Activated CD4-positive, CD25-positive, alpha-beta regulatory T cell treated with anti-CD3 and anti-CD28 coated beads, Interleukin-2, amount 50 U/mL, for 24 hours (primary cell): ENCODE measurements around the gene FOXP3.
"Not testable (repeated sequence)": the region's sequence is repeated elsewhere in the genome, so short reads cannot be mapped to it uniquely, and the experiment has no call there.

ENCODE experiments used
- ATAC-seq, 2 donors: fragments of 150-1000 bp; cut with Tn5 transposase; one replicate each; pipeline ENCODE4 v1.10.0; 2021; ENCODE audit warnings: mild to moderate bottlenecking in 1 of 2, moderate library complexity in 1 of 2

Gene FOXP3, protein sequence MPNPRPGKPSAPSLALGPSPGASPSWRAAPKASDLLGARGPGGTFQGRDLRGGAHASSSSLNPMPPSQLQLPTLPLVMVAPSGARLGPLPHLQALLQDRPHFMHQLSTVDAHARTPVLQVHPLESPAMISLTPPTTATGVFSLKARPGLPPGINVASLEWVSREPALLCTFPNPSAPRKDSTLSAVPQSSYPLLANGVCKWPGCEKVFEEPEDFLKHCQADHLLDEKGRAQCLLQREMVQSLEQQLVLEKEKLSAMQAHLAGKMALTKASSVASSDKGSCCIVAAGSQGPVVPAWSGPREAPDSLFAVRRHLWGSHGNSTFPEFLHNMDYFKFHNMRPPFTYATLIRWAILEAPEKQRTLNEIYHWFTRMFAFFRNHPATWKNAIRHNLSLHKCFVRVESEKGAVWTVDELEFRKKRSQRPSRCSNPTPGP

DNA sequence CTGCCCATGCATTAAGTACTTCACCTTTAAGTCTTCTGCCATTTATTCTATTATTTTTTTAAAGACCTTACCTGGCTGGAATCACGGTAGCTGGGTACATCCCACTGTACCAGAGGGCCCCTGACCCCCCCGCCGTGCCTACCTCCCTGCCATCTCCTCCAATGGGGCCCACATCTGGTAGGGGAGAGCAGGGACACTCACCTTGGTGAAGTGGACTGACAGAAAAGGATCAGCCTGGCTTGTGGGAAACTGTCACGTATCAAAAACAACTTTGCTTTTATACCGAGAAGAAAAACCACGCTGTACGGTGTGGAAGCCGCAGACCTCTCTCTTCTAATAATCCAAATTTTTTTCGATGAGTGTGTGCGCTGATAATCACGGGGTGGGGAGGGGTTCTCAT lies at the start of gene FOXP3:
Gene FOXP3 (minus strand): TSS at position 251 of the 400 bp plus-strand sequence. CDS start 6,205 bp downstream, outside the sequence.
- peak; percentile 5 to 18 for ATAC-seq

DNA sequence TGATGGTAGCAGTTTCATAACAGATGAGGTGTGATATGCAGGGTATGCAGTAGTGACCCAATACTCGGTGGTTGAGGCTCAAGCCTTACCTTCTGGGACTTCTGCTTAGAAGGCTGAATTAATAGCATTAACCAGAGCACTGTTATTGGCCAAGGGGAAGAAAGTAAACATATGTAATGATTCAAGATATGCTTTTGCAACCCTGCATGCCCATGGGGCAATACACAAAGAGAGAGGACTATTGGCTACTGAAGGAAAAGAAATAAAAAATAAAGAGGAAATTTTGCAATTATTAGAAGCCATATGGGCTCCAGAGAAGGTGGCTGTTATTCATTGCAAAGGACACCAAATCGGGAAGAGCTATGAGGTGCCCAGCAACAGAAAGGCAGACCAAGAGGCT lies 47.7 kb upstream of the FOXP3 start:
- no peak for ATAC-seq

GRCh38 chrX:49310371-49310770 lies 45.9 kb upstream of the FOXP3 start:
- no peak for ATAC-seq

DNA sequence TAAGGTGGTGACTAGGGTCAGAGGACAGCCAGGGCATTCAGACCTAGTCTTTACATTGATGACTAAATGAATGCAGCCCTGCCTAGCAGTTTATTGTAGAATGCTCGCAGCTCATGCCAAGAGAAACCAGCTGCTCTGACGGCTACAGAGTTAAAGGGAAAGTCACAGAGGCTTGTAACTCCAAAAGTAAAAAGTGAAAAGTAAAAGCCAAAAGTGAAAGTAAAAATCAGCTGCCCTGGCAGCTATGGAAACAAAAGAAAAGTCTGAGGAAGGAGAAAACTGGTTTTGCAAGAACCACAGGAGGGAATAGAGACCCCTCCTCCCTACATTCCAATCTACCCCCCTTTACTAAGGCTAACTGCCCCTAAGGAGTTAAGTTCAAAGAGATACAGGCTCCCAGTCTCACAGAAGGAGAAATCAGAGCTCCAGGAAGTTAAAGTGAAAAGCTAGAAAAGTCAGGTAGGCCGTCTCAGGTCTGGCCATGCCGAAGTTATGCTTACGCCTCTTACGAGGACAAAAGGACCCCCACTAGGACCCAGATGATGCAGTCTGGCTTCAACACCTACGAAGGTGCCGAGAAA lies 45.0 kb upstream of the FOXP3 start:
- peak; percentile 43 to 60 for ATAC-seq

DNA sequence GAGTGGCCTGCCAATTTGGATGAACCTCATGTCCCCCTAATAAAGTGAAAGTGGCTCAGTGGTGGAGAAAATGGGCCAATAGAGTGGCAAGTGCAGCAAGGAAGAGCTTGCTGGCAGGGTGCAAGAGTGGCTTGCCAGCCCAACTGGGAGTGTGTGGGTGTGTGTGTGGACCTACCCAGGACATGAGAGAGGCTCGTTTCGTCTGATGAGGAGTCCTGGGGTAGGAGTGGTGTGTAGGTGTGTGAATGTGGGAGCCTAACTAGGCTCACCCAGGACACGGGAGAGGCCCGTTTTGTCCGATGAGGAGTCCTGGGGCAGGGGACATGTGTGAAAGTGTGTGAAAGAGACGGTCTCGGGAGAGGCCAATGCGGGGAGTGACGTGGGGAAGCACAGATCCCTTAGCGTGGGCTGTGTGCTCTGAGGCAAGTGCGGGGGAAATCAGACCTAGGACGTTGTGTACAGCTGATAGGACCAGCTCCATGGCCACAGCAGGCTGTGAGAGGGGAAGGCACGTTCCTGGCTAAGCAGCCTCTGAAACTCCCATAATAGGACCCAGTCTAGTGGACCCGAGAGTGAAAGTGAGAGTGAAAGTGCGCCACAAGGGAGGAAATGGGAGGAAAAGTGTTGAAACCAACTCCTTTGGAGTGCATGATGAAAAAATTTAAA lies 44.2 kb upstream of the FOXP3 start:
- ATAC-seq: no peak

DNA sequence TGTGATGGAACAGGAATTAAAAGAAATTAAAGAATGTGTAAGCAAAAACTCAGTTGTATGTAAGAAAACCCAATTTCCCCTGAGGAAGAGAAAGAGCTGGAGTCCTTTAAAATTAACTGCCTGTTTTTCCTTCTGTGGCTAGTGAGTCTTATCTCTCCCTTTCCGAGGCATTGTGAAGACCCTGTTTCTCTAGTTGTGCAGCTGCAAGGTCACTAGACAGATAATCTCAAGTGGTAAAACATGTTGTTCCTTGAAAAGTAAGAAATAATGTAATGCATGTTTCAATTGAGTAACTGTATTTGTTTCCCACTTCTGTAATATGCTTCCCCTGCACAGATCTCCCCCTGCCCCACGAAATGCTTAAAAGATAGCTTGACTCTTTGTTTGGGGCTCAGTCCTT lies 43.3 kb upstream of the FOXP3 start:
- ATAC-seq: not testable (repeated sequence)

GRCh38 chrX:49303346-49303745 lies 38.8 kb upstream of the FOXP3 start, which contains the start of gene GAGE10:
GAGE10 (plus strand) TSS chrX:49303646; CDS start chrX:49304860, 1,214 bp downstream.
- ATAC-seq: no peak

DNA sequence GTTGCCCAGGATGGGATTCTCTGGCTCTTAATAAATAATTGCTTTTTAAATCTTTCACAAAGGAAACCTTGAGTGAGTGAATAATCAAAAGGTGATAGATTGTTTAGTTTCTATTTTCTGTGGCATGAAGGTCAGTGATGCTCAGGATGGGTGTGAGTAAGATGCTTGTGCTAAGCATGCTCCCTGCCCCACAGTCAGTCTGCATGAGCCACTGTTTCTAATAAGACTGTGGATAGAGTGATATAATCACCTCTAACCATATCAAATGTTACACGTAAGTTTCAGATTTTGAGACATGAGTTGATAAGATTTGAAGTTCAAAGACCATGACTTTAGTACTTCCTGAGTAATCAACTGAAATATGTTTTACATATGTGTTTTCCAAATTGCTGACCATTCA lies 36.2 kb upstream of the FOXP3 start:
- ATAC-seq: peak; percentile 55 to 72

DNA sequence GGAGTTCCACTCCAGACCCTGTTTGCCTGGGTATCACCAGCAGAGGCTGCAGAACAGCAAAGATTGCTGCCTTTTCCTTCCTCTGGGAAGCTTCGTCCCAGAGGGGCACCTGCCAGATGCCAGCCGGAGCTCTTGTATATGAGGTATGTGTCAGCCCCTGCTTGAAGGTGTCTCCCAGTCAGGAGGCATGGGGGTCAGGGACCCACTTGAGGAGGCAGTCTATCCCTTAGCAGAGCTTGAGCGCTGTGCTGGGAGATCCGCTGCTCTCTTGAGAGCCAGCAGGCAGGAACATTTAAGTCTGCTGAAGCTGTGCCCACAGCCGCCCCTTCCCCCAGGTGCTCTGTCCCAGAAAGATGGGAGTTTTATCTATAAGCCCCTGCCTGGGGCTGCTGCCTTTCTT lies 34.8 kb upstream of the FOXP3 start:
- ATAC-seq: not testable (repeated sequence)

DNA sequence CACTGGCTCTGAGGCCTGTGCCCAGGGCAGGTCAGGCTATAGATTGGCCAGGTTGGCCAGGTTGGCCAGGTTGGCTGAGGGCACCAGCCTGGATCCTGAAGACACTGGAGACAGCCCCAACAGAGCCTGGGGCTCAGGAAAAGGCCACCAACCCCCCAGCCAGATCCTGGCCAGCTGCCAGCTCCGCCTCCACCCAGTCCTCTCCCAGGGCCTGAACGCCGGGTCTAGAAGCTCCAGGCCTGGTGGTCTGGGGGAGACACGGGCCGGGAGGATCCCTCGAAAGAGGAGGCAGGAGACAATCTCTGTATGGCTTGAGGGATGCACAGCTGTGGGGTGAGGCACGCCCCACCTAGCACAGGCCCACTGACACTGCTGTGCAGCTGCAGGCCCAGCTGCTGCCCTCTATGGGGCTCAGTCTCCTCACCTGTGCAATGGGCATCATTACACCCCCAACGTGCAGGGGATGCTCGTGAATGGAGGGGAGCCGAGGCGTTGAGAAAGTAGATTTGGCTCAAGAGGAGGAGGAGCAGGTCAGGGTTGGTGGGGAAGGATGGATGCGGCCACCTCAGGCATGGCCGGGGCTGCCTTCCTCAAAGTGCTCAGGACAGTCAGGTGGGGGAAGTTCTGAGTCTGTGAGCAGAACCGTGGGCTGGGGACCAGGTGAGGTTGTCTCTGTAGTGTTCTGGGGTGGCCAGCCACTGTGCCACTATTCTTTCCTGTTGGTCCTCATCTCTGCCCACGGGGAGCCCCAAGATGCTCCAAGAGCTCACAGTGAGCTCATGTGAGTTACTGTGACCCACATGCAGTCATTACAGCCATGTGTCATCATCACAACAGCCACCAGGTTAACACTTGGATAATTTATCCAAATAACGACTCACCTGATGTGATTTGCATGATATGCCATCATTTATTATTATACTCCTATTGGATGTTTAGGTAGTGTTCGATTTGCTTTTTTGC lies 28.2 kb upstream of the FOXP3 start:
- peak; percentile 39 to 58 for ATAC-seq

- ATAC-seq: peak; percentile 82 to 84
Measured at GRCh38 chrX:49291615-49292337, 27.3 kb upstream of the FOXP3 start.

DNA sequence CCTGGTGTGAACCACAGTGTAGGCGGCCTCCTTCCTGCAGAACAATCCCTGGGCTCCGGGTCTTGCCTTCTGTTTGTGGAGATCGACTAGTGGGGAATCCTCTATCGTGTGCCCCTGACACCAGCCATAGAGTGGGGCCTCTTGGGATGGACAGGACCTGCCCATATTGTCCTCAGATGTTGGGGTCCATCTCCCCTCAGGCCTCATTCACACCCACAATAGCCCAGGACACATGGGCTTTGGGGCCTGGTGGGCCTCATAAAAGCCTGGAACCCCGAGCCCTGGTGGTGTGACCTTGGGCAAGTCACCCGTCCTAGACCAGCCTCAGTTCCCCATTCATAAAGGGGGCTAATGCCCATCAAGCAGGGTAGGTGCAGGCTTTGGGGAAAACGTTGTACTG lies 25.7 kb upstream of the FOXP3 start:
- ATAC-seq: no peak

DNA sequence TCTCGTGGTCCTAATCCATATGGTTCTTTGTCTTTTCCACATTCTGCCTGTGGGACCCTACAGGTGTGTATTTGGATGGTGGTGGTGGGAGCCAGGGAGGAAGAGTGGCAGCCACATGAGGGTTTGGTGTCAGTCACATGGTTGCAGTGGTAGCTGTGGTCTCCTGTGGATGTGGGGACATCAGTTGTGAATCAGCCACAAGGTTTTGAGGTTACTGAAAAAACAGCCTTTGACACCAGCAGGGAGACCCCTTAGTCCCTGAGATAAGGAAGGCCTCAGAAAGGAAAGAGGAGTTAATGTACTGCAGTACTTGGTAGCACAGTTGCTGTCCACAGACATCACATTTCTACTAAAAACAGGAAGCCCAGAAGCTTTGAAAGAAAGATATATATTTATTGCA lies 23.2 kb upstream of the FOXP3 start:
- peak in 1 of 2 donors; percentile 17 for ATAC-seq

DNA sequence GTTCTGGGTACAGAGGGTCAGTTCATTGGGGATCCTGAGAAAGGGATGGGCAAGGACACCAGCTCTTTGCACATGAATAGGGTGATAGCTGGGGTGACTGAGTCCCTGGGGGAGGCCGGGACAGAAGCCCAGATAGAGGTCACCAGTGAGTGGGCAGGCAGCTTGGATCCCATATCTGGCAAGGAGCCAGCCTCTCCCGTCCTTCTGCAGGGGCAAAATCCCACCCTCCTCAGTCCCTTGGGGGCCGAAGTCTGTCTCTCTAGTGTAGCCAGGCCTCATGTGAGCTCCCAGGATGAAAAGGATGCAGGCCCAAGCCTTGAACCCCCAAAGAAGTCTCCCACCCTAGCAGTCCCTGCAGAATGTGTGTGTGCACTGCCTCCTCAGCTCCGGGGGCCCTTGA lies 22.1 kb upstream of the FOXP3 start:
- no peak for ATAC-seq

DNA sequence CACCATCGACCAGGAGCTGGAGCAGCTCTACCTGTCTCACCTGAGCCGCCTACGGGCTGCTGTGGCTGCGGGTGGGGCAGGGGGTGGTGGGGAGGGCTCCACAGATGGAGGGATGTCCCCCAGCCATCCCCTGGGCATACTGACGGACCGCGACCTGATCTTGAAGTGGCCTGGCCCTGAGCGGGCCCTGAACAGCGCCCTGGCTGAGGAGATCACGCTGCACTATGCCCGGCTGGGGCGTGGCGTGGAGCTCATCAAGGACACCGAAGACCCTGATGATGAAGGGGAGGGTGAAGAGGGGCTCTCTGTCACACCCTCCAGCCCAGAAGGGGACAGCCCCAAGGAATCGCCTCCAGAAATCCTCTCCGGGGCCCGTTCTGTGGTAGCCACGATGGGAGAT lies 21.6 kb upstream of the FOXP3 start:
- ATAC-seq: no peak

DNA sequence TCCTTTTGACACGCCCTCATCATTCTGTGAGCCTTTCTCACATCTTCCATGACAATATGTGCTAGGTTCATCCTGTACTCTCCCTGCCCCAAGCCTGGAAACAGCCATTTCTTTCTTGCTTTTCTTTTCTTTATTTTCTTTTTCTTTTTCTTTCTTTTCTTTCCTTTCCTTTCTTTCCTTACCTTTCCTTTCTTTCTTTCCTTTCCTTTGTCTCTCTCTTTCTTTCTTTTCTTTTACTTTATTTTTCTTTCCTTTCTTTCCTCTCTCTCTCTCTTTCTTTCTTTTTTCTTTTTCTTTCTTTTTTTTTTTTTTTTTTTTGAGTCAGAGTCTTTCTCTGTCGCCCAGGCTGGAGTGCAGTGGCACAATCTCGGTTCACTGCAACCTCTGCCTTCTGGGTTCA lies 19.7 kb upstream of the FOXP3 start:
- no peak for ATAC-seq

- ATAC-seq: peak; percentile 31 to 39
Measured at GRCh38 chrX:49282647-49283011, 18.1 kb upstream of the FOXP3 start.

- ATAC-seq: no peak
Measured at GRCh38 chrX:49278081-49278480, 13.6 kb upstream of the FOXP3 start.

- ATAC-seq: peak; percentile 38 to 39
Measured at GRCh38 chrX:49277535-49277830, 13.0 kb upstream of the FOXP3 start.

DNA sequence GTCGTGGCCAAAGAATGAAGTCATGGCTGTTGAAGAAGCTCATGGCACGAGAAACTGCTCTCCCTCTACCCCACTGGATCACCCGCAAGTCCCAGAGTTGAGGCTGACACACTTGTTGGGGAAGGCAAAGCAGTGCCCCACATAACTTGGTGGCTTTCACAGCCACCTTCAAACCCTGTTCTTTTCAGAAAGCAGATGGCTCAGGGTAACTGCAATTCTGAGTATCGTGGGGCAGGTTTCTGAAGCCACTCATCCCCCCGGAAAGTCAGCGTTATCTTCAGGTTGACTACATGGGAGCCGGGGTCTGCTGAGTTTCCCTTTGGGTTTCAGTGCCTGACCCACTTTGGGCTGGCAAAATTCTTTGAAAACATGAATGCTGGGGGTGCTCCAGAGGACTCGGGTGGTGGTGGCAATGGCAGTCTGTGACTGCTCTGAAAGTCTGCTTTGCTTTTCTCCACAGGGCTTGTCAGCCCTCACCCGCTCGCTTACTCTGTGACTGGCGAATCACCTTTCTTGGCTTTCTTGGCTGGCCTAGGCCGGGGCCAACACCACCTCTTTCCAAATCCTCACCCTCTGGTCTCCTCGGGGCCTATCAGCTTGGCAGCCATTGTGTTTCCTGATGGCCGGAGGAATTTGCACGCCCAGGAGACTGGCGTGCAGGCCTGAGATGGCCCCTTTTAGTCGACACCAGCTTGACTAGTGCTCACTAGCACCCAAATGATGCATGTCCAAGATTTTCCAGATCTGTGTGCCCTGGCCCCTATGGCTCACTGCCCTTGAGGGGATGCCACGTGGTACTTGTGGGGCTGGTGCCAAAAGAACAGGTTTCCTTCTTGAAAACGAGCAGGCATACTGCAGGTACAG lies 12.4 kb upstream of the FOXP3 start:
- ATAC-seq: peak; percentile 34 to 41

- no peak for ATAC-seq
Measured at GRCh38 chrX:49276207-49276606, 11.7 kb upstream of the FOXP3 start.
